HG02884 (cell line): ENCODE measurements around the gene CLCA1.

Source experiments
- ATAC-seq: cut with Tn5 transposase; IDR thresholded peaks from one replicate; pipeline ENCODE4 v1.9.1; 2021; ENCODE audit warnings: mild to moderate bottlenecking, moderate library complexity; ENCODE audit not compliant: unreplicated experiment

Gene CLCA1

DNA sequence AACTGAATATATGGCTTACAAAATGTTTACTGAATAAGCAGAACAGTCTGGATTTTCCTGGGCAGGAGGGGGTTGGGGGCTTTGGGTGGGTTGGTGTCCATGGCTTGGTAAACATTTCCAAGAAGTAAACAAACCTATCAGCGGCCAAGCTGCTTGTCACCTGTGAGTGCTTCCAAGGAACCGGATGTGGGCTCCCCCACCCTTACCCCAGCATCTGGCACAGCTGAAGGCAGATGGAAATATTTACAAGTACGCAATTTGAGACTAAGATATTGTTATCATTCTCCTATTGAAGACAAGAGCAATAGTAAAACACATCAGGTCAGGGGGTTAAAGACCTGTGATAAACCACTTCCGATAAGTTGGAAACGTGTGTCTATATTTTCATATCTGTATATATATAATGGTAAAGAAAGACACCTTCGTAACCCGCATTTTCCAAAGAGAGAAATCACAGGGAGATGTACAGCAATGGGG lies at the start of gene CLCA1:
Gene CLCA1, plus strand, starts transcription at position 427 of the 477 bp plus-strand sequence. Its CDS starts 45 bp downstream, at position 472.
- ATAC-seq: no peak

DNA sequence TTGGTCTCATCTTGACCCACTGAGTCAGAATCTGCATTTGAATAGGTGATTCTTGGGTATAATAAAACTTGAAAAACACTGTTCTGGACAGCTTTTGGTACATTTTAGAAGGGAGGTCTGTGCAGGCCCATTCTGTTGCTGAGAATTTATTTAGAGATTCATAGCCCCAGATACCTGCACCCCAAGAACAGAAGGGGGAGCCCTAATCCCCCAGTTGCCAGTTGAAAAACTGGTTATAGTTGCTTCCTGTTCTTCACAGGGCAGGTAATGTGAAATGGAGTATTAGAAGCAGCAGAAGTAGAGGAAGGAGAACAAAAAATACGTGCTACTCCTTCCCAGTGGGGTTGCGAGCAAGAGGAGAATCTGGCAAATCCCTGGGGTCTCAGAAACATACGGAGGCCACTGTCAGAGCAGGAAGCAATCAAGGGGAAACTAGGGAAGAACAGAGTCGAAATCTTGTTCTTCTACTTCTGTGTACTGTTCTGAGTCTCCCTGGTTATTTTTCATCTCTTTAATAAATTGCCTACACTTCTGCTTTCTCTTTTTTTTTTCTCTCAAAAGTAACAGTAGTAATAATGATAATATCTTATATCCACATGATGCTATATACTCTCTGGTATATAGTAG lies 49.3 kb upstream of the CLCA1 start:
- ATAC-seq: peak; percentile 97

GRCh38 chr1:86421601-86422280 lies 47.0 kb upstream of the CLCA1 start:
- no peak for ATAC-seq

DNA sequence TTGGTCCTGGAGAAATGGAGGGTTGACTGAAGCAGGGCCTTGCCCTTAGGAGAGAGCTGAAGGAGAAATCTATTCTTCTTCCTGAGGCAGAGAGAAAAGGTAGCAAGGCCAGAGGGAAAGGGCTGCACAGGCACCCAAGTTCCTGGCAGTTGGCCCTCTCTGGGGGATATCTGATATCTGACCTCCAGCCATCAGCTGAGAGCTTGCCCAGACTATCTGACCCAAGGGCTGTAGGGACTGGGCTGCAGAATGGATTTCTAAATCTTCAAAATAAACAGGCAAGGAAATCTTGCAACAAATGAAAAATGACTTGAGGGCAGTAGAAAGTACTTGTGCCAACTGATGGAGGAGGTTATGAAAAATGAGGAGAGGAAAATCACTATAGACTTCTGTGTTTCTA lies 45.3 kb upstream of the CLCA1 start:
- no peak for ATAC-seq

DNA sequence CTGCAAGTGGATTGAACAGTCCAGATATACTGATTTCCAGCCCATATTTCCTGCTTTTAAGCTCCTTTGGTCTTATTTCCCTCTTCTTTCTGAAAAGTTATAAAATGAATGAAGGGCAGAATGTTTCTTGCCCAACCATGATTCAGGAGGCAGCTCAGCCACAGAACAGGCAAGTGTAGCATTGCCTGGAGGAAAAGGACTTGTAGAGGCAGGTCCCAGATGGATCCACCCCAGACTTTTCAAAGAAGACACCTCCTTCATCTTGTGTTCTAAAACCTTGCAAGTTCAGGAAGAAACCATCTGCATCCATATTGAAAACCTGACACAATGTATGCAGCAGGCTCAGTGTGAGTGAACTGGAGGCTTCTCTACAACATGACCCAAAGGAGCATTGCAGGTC lies 44.9 kb upstream of the CLCA1 start, which contains the start of gene CLCA2:
Gene CLCA2, plus strand, starts transcription at position 299 of the 400 bp plus-strand sequence. Its CDS starts 77 bp downstream, at position 376.
- ATAC-seq: no peak

GRCh38 chr1:86429122-86429725 lies 39.5 kb upstream of the CLCA1 start:
- ATAC-seq: no peak

GRCh38 chr1:86429835-86430234 lies 38.9 kb upstream of the CLCA1 start:
- no peak for ATAC-seq

- no peak for ATAC-seq
These were observed 38.4 kb upstream of the CLCA1 start for GRCh38 chr1:86430376-86430775.

DNA sequence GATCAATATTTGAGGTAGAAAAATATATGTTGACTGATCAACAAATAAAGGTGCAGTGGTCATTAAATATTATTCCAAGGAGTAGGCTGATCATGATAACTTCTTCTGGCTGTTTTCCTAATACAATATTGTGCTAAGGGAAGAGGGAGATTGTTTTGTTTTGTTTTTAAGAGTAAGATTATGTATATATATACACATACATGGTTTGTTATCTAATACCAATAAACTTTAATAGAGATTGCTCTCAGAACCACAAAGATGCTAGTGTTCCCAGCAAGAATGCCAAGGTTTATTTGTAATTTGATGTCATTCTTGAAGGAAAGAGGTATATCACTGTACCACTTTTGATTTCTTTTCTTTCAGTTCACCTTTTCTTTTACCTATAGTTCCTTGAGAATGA lies 34.7 kb upstream of the CLCA1 start:
- ATAC-seq: no peak

- no peak for ATAC-seq
These were observed 33.4 kb upstream of the CLCA1 start for GRCh38 chr1:86435327-86435726.

DNA sequence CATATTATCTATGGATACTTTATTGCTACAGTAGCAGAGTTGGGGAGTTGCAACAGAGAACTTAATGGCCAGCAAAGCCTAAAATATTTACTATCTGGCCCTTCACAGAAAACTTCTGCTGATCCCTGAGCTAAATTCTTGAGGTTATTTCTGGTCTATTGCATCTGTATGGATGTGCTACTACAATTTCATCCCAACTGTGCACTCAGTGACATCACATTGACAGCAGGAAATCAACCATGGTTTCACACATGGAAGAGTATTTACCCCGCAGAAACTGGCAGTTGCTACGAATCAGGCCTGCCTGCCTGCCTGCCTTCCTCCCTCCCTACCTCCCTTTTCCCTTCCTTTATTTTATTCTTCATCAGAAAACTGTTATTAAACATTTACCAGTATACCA lies 32.7 kb upstream of the CLCA1 start:
- ATAC-seq: no peak

GRCh38 chr1:86441581-86441980 lies 27.1 kb upstream of the CLCA1 start:
- ATAC-seq: no peak

DNA sequence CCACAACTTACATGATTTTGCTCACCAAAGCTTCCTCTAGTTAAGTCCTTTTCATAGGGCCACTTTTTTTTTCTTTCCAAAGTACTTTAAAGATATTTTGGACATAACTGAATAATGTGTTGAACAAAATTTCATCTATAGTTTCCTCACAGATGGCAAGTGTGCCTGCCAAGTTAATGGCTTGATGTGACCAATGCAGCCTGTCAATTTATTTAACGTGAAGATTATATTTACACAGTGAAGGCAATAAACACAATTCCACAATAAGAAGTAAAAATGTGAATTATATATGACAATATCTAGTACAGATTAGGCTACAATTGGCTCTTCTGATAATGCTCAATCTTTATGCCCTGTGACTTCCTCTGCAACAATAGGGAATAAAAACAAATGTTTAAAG lies 26.7 kb upstream of the CLCA1 start:
- no peak for ATAC-seq

DNA sequence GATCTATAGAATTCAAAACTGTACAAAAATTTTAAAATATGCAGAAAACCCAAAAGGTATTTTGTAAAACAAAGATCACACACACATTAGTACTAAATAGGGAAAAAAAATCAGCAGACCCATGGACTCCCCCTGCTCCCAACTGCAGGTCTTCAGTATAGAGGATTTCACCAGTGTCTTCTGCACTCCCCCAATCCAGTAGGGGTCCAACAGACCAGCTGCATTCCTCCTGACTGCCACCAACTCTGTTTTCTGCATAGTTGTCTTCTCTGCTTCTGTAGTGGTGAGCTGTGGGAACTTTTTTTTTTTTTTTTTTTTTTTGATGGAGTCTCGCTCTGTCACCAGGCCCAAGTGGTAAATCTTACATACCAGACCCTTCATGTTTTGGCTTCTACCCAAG lies 22.8 kb upstream of the CLCA1 start:
- no peak for ATAC-seq

- no peak for ATAC-seq
These were observed 21.4 kb upstream of the CLCA1 start for GRCh38 chr1:86447198-86447790.

DNA sequence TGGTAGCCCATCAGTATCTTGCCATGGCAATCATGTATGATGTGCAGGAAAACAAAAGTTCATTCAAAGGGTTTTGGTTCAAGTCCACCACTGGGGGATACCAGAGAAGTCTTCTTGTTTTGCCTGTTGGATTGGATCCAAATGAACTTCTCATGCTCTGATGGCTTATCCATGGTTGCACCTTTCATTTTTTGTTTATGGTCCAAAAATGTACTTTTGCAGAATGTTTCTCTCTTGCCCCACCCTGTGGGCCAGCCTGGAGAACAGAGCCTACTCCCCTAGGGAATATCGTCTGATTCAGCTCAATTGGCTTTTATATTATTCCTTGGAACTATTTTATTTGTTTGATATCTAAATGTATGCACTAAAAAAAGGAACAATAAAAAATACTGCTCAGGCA lies 20.1 kb upstream of the CLCA1 start:
- no peak for ATAC-seq

DNA sequence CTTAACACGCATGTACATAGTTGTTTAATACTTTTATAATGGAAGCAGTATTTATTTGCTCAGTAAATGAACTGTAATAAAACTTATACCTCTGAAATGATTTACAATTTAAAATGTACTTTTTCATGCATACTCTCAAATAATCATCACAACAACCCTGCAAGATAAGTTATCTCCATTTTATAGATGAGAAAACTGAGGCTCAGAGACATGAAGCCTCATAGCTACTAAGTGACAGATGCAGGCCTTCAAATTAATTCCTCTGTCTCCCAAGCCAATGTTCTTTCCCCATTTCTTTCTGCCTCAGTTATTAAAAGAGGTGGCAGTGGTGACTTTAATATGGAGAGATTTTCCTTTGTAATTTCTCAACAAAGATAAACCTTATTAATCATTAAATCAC lies 19.6 kb upstream of the CLCA1 start:
- no peak for ATAC-seq

DNA sequence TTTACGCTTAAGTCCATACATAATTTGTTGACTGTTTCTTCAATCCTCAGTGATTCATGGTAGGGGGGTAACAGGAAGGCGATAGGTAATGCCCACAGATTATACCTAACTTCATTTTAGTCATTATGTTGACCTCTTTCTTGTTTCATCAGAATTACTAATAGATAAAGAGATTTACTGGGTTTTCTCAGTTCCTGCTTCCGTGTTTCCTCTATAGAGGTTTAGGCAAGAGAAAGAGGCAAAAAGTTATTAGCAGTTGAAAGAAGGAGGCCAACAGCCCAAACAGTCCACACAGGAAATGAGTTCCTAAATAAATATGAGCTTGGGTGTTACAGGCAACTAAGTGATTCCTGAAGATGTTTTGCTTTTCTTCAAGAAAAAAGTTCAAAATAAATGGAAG lies 17.9 kb upstream of the CLCA1 start:
- ATAC-seq: no peak

GRCh38 chr1:86453664-86454063 lies 15.1 kb upstream of the CLCA1 start:
- peak; percentile 49 for ATAC-seq

- no peak for ATAC-seq
These were observed 13.7 kb upstream of the CLCA1 start for GRCh38 chr1:86455073-86455472.

DNA sequence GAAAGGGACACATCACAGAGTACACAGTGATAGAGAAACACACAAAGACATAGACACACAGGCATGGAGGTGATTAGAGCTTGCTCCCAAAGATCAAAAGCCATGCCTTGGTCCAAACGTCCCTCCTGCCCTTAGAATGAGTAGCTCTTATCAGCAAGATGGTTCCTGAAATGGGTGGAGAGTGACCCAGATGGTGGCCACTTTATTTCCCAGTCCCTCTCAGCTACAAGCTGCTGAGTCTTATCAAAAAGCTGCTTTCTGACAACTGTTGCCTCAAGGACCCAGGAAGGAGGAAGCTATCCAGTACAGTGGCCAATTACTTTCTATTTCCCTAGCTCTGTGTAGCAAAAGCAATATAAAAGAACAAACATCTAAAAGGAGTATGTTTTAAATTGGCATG lies 7.7 kb upstream of the CLCA1 start:
- ATAC-seq: no peak

DNA sequence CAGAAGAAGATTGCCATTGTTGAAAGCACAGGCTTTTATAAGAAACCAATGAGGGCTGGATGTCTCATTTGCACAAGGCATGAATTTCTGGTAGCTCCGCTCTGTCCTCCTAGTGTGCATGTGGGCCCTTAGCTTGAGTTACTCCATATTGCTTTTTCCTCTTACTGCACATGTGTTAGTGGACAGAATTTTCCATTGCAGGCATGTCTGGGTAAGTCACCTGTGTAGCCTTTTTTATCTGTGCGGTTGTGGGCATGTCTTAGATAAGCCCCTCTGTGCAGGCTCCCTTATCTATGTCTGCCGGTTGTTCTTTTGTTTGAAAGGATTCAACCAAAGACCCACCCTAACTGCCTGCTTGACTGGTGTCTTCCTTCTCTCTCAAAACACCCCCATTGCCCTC lies 7.2 kb upstream of the CLCA1 start:
- no peak for ATAC-seq
